ENCODE measurements around the gene ANAPC2. TPM values are rescaled to one million over a fixed set of nuclear protein-coding genes. Genes with fewer than 3 reads are reported as not detected.
A peak's percentile ranks its signal among the peaks of the same experiment; 100 is the strongest.

Gene ANAPC2
- total and polyA plus RNA-seq, 10 donors = 27.8 to 93.0 (median 55.3) TPM

DNA sequence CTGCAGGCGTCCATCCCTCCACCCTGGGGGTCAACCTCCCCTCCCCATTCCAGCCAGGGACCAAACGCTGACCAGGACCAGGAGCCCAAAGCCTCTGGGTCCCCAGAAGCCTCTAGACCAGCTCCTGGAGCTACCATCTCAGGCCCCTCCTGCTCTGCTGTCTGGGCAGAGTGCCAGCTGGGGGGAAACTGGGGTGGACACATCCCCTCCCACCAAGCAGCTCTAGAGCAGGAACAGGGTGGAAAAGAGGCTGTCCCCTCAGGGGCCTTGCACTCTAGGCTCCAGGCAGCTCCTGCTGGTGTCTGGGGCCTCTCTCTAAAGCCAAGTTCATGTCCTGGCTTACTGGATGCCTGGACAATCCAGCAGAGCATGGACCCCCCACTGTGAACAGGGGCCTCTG, 4.5 kb upstream of the ANAPC2 start:
- intact Hi-C loops (cut with DNase I; ENCODE audit: low total_unique reads) = no loop called here
- Histone ChIP-seq H3K4me1 (peaks cover 13 to 62% (median 31%) of the 10 kb centered on the region in 6 donors), H3K27ac (peak overlapping the region in 1 of 8 donors; percentile 97), H3K36me3 (peaks cover 0 to 30% (median 14%) of the 10 kb centered on the region in 6 donors), H3K9me3 (no peaks in the 10 kb centered on the region), H3K4me3 (no peak overlapping the region), H3K27me3 (replicated peaks in 1 of 7) (no peaks in the 10 kb centered on the region)
- DNase-seq = no peak
- TF ChIP-seq, protein P1, sequence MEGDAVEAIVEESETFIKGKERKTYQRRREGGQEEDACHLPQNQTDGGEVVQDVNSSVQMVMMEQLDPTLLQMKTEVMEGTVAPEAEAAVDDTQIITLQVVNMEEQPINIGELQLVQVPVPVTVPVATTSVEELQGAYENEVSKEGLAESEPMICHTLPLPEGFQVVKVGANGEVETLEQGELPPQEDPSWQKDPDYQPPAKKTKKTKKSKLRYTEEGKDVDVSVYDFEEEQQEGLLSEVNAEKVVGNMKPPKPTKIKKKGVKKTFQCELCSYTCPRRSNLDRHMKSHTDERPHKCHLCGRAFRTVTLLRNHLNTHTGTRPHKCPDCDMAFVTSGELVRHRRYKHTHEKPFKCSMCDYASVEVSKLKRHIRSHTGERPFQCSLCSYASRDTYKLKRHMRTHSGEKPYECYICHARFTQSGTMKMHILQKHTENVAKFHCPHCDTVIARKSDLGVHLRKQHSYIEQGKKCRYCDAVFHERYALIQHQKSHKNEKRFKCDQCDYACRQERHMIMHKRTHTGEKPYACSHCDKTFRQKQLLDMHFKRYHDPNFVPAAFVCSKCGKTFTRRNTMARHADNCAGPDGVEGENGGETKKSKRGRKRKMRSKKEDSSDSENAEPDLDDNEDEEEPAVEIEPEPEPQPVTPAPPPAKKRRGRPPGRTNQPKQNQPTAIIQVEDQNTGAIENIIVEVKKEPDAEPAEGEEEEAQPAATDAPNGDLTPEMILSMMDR (IDR thresholded peaks at IDR 0.05 in 8 of 11, conservative IDR thresholded peaks at IDR 0.05 in 3 of 11) = no peak
- no peak for TF ChIP-seq POLR2A (IDR thresholded peaks at IDR 0.05)
- TF ChIP-seq POLR2AphosphoS5 (IDR thresholded peaks at IDR 0.05) = no peak
- 70 to 91% (median 87%) methylated on average over 2 of the region's 2 CpGs; no CpG with 5 or more reads in 1 of the 5 donors for WGBS, 5 donors

DNA sequence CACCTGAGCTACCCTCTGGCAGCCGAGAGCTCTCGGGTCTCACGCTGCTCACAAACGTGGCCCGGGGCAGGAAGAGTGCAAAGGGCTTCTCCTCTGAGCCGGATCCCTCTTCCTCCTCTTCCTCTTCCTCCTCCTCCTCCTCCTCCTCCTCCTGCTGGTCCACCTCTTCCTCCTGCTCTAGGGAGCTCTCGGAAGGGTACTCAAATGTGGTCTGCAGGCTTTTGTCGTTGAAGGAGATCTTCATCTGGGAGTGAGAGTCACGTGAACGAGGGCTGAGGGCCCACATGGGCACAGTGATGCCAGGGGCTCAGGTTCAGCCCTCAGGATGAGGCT, 4.1 kb upstream of the ANAPC2 start:
- DNase-seq = no peak
- Histone ChIP-seq H3K36me3 (peaks cover 0 to 32% (median 14%) of the 10 kb centered on the region in 6 donors), H3K9me3 (no peaks in the 10 kb centered on the region), H3K27ac (peak overlapping the region in 1 of 8 donors; percentile 97), H3K27me3 (replicated peaks in 1 of 7) (no peaks in the 10 kb centered on the region), H3K4me1 (peaks cover 18 to 62% (median 32%) of the 10 kb centered on the region in 6 donors), H3K4me3 (no peak overlapping the region)
- TF ChIP-seq POLR2AphosphoS5 (IDR thresholded peaks at IDR 0.05) = no peak
- TF ChIP-seq, protein P1 (IDR thresholded peaks at IDR 0.05 in 8 of 11, conservative IDR thresholded peaks at IDR 0.05 in 3 of 11) = no peak
- TF ChIP-seq POLR2A (IDR thresholded peaks at IDR 0.05) = no peak
- WGBS, 5 donors = 74 to 89% (median 79%) methylated on average over 10 of the region's 10 CpGs
- intact Hi-C loops (cut with DNase I; ENCODE audit: low total_unique reads) = no loop called here

DNA sequence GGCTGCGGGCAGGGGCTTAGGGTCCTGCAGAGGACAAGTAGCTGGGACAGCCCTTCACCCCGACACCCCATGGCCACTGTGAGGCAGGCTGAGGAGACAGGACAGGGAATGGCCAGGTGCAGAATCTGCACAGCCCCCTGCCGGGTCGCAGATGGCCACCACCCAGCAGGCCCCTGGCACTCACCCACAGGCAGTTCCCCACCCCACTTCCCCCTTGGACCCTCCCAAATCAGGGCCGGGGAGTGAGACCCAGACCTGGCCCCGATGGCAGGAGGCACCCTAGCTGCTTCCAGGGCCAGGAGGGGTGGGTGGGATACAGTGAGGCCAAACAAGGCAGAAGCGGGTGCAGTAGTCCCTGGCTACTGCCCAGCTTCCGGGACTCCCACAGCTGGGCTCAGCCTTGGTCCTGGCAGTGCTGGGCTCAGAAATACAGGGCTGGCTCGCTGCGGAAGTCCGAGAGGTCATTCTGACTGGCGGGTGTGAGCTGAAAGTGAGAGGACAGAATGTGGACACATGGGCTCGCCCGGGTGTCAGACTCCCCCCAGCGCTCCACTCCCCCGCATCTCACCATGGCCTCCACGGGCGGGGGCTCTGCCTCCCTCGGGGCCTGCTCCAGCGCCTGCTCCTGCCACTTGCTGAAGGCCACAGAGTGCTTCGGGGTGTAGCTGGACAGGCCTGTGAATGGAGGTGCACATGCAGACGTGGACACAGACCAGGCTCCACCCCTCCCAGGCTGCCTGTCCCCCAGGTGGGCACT, 3.5 kb upstream of the ANAPC2 start:
- TF ChIP-seq, protein P1 (IDR thresholded peaks at IDR 0.05 in 8 of 11, conservative IDR thresholded peaks at IDR 0.05 in 3 of 11) = no peak
- TF ChIP-seq POLR2AphosphoS5 (IDR thresholded peaks at IDR 0.05) = peak in 1 of 3 donors; percentile 33
- no peak for TF ChIP-seq POLR2A (IDR thresholded peaks at IDR 0.05)
- Histone ChIP-seq H3K4me1 (peaks cover 23 to 62% (median 34%) of the 10 kb centered on the region in 6 donors), H3K27me3 (replicated peaks in 1 of 7) (no peaks in the 10 kb centered on the region), H3K9me3 (no peaks in the 10 kb centered on the region), H3K27ac (peak overlapping the region in 2 of 8 donors; percentile 7 to 97), H3K36me3 (peaks cover 0 to 37% (median 16%) of the 10 kb centered on the region in 6 donors), H3K4me3 (no peak overlapping the region)
- intact Hi-C loops (cut with DNase I; ENCODE audit: low total_unique reads) = no loop called here
- whole genome bisulfite sequencing, 5 donors = 86 to 93% (median 87%) methylated on average over 5 to 22 of the region's 22 CpGs
- DNase-seq = no peak

DNA sequence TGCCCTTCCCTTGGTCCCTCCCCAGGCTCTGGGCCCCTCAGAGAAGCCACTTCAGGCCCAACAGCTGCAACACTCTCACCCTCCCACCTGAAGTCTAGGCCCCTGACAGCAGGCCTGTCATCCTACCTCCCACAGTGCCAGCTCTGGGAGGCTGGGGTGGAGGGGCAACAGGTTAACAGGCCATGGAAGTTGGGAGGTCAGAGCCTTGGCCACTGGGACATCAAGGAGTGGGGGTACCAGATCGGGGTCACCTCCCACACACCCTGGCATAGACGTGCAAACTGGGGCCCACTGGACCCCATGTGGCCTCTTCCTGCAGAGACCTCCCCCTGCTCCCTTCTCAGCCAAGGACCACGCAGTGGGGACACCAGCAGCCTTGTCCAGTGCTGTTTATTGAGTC, 2.9 kb upstream of the ANAPC2 start:
- TF ChIP-seq POLR2AphosphoS5 (IDR thresholded peaks at IDR 0.05) (no peak), POLR2A (IDR thresholded peaks at IDR 0.05) (no peak)
- TF ChIP-seq, protein P1 (IDR thresholded peaks at IDR 0.05 in 8 of 11, conservative IDR thresholded peaks at IDR 0.05 in 3 of 11) = no peak
- WGBS, 5 donors = 70 to 100% (median 91%) methylated on average over 1 to 3 of the region's 3 CpGs
- peaks cover 29 to 62% (median 40%) of the 10 kb centered on the region in 6 donors for H3K4me1 ChIP-seq

More for the DNA sequence above, 2.9 kb upstream of the ANAPC2 start:
- no peak for DNase-seq
- Histone ChIP-seq H3K27me3 (replicated peaks in 1 of 7) (no peaks in the 10 kb centered on the region), H3K4me3 (no peak overlapping the region), H3K9me3 (no peaks in the 10 kb centered on the region), H3K36me3 (peaks cover 0 to 44% (median 16%) of the 10 kb centered on the region in 6 donors), H3K27ac (peak overlapping the region in 2 of 8 donors; percentile 7 to 97)
- intact Hi-C loops (cut with DNase I; ENCODE audit: low total_unique reads) = no loop called here

Data from spleen (tissue), 11 donors.